Neural crest cell (in vitro differentiated cells): Measurements from ENCODE around the gene TRAPPC12. TPM values are rescaled to one million over a fixed set of nuclear protein-coding genes. Genes with fewer than 3 reads are reported as not detected.

Experiments used
- DNase-seq: peaks from one replicate; pipeline ENCODE4 v3.0.0; 2021; ENCODE audit warnings: low read depth, mixed read lengths, low spot score
- H3K27ac Mint-ChIP-seq: one replicate; pipeline ENCODE4 v1.8.0; 2021; ENCODE audit warnings: mild to moderate bottlenecking, mixed read lengths; ENCODE audit not compliant: unreplicated experiment
- H3K27me3 Mint-ChIP-seq: 2 replicates; pipeline ENCODE4 v1.8.0; 2021; ENCODE audit warnings: low read depth, mild to moderate bottlenecking, mixed read lengths
- H3K36me3 Mint-ChIP-seq: 2 replicates; pipeline ENCODE4 v1.8.0; 2021; ENCODE audit warnings: low read depth, mild to moderate bottlenecking, mixed read lengths
- H3K4me1 Mint-ChIP-seq: 2 replicates; pipeline ENCODE4 v1.8.0; 2021; ENCODE audit warnings: mixed read lengths
- H3K4me3 Mint-ChIP-seq: one replicate; pipeline ENCODE4 v1.8.0; 2021; ENCODE audit warnings: mild to moderate bottlenecking, mixed read lengths
- H3K9me3 Mint-ChIP-seq: 2 replicates; pipeline ENCODE4 v1.8.0; 2021; ENCODE audit warnings: mixed read lengths
- CTCF ChIP-seq: fragments of 200-600 bp; sonication (generic); conservative IDR thresholded peaks from 2 replicates; pipeline ENCODE4 v1.5.0; 2021; ENCODE audit warnings: antibody characterized with exemption, mild to moderate bottlenecking
- total RNA-seq: library from RNA; stranded (reverse); gene quantifications from 2 replicates; pipeline ENCODE4 v1.2.1, GENCODE V29; 2021

Gene TRAPPC12
- total RNA-seq, 1 donor from 2014 or later = 96.9 TPM

GRCh38 chr2:3503046-3503445, 123.6 kb downstream of the TRAPPC12 start:
- Mint-ChIP-seq H3K27me3 (no peaks in the 10 kb centered on the region), H3K27ac (peak overlapping the region; percentile 39), H3K4me1 (no peaks in the 10 kb centered on the region), H3K4me3 (no peak overlapping the region), H3K9me3 (no peaks in the 10 kb centered on the region), H3K36me3 (peaks cover 29% of the 10 kb centered on the region)
- no peak for TF ChIP-seq CTCF
- DNase-seq = no peak

GRCh38 chr2:3503483-3503882, 124.0 kb downstream of the TRAPPC12 start:
- TF ChIP-seq CTCF = no peak
- Mint-ChIP-seq H3K9me3 (peaks cover 2% of the 10 kb centered on the region), H3K27me3 (no peaks in the 10 kb centered on the region), H3K27ac (peak overlapping the region; percentile 39), H3K4me1 (no peaks in the 10 kb centered on the region), H3K4me3 (no peak overlapping the region), H3K36me3 (peaks cover 32% of the 10 kb centered on the region)
- no peak for DNase-seq

GRCh38 chr2:3504741-3505140, 125.2 kb downstream of the TRAPPC12 start:
- TF ChIP-seq CTCF = no peak
- Mint-ChIP-seq H3K4me1 (no peaks in the 10 kb centered on the region), H3K9me3 (peaks cover 3% of the 10 kb centered on the region), H3K27ac (no peak overlapping the region), H3K4me3 (no peak overlapping the region), H3K36me3 (peaks cover 36% of the 10 kb centered on the region), H3K27me3 (no peaks in the 10 kb centered on the region)
- no peak for DNase-seq

GRCh38 chr2:3505771-3506170, 126.3 kb downstream of the TRAPPC12 start:
- no peak for DNase-seq
- H3K9me3 Mint-ChIP-seq = peaks cover 3% of the 10 kb centered on the region
- no peaks in the 10 kb centered on the region for H3K27me3 Mint-ChIP-seq
- no peaks in the 10 kb centered on the region for H3K4me1 Mint-ChIP-seq
- H3K4me3 Mint-ChIP-seq = no peak overlapping the region
- H3K27ac Mint-ChIP-seq = no peak overlapping the region
- peaks cover 40% of the 10 kb centered on the region for H3K36me3 Mint-ChIP-seq
- TF ChIP-seq CTCF = no peak

GRCh38 chr2:3512086-3512485, 132.6 kb downstream of the TRAPPC12 start:
- peak overlapping the region; percentile 27 for H3K27ac Mint-ChIP-seq
- no peak for DNase-seq
- peaks cover 7% of the 10 kb centered on the region for H3K9me3 Mint-ChIP-seq
- H3K27me3 Mint-ChIP-seq = no peaks in the 10 kb centered on the region
- peaks cover 42% of the 10 kb centered on the region for H3K36me3 Mint-ChIP-seq
- no peak overlapping the region for H3K4me3 Mint-ChIP-seq
- peaks cover 7% of the 10 kb centered on the region for H3K4me1 Mint-ChIP-seq
- no peak for TF ChIP-seq CTCF
